HTERT RPE-1 (cell line): ENCODE data around the gene RAI14.

Experiments used
- in situ Hi-C: fragments of 300-500 bp; cut with MboI; formaldehyde crosslinking; loops from 4 replicates; pipeline ENCODE4 v1.14.3; 2020; ENCODE audit warnings: low sequenced_read_pairs

Gene RAI14

DNA sequence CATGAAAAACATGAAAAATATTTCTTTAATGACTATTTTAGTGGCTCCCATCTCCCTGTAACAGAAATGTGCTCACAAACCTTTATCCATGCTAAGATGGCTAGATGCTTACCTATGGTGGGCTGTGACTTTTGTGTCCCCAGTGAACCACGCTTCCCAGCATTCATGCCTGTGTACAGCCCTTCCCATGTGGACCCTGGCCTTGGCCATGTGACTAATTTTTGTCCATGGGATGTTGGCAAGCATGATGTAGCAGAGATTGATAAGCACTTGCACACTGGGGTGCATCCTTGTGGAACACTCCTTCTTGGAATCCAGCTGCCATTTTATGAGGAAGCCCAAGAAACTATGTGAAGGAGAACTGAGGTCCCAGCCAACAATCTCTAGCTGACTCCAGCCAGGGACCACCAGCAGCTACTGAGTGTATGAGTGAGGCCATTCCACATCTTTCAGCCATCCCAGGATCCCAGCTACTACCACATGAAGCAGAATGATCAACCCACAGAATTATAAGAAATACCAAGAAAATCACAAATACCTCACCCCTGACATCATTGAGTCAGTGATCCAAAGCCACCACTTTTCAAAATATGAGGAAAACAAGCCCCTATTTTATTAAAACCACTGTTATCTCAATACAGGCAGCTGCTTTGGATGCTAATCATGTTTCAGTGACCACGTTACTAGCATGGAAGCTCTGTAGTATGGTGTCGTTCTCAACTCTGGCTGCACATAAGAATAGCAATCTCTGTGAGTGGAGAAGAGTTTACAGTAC lies 16.1 kb upstream of the RAI14 start:
- in situ Hi-C loops, result no loop called here

GRCh38 chr5:34648039-34648839 lies 7.9 kb upstream of the RAI14 start:
- in situ Hi-C loops, result no loop called here

GRCh38 chr5:34648840-34649158 lies 7.3 kb upstream of the RAI14 start:
- in situ Hi-C loops, result no loop called here

DNA sequence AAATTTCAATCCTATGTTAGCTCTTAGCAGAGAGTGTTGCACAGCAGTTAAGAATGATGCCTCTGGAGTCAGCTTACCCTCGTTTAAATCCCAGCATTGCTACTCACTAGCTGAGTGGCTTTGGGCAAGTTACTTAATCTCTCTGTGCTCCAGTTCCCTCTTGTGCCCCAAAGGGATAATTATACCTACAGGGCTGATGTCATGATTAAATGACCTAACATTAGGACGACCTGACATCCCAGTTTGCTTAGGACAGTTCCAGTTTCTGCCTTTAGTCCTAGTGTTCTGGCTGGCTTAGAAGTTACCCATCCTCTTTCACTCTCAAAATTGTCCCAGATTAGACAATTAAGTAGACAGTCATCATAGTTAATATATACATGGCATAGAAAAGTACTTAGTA lies 4.3 kb upstream of the RAI14 start:
- in situ Hi-C loops, result no loop called here

DNA sequence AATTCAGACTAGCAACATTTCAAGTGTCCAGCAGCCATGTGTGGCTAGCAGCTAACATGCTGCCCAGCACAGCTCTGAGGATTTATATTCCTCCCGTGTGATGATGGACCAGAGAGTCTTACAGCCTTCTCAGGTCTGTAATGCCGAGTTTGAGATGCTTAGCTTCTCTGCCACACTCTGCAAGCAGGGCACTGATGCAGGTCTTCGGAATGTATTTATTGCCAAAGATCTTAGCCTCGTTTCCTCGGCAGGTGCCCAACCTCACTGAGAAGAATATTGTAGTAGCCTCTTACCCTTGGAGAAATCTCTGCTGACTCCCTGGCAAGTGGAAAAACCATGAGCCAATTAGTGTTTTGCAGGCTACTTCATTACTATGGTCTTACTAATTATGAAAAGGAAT lies 3.7 kb upstream of the RAI14 start:
- in situ Hi-C loops, result no loop called here

GRCh38 chr5:34652914-34653313 lies 3.2 kb upstream of the RAI14 start:
- in situ Hi-C loops, result no loop called here

GRCh38 chr5:34653708-34654107 lies 2.4 kb upstream of the RAI14 start:
- in situ Hi-C loops, result no loop called here

GRCh38 chr5:34655354-34655991 lies 655 bp upstream of the RAI14 start:
- in situ Hi-C loops, result no loop called here

- in situ Hi-C loops, result no loop called here
Measured at GRCh38 chr5:34656700-34657273, 659 bp downstream of the RAI14 start.

- in situ Hi-C loops, result no loop called here
Measured at GRCh38 chr5:34657274-34657921, 1.3 kb downstream of the RAI14 start.

GRCh38 chr5:34657988-34658387 lies 1.9 kb downstream of the RAI14 start:
- in situ Hi-C loops, result no loop called here

DNA sequence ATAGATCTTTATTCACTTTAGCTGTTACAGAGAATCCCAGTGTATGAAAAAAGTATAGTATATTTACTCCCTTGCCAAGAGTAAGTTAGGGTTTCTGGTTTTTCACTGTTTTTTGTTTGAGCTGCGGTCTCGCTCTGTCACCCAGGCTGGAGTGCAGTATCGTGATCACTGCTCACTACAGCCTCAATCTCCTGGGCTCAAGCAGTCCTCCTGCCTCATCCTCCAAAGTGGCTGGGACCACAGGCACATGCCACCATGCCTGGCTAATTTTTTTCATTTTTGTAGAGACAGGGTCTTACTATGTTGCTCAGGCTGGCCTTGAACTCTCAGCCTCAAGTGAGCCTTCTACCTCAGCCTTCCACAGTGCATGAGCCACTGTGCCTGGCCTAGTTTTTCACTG lies 3.0 kb downstream of the RAI14 start:
- in situ Hi-C loops, result no loop called here

DNA sequence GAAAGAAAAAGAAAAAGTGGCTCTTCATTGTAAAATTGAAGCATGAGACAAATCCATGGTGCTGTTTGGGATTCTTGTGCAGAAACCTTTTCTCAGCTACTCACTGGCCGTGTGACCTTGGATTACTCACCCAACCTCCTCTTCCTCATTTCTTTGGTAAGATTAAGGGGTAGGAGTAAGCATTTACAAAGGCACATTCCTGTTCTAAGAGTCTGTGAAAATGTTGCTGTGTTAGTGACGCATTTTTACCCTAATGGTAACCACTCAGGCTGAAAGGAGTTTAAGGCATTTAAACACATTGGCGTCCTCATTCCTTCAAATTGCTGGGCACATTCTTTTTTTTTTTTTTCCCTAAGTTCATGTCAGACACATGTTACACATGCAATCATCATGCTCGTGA lies 4.3 kb downstream of the RAI14 start:
- in situ Hi-C loops, result no loop called here

DNA sequence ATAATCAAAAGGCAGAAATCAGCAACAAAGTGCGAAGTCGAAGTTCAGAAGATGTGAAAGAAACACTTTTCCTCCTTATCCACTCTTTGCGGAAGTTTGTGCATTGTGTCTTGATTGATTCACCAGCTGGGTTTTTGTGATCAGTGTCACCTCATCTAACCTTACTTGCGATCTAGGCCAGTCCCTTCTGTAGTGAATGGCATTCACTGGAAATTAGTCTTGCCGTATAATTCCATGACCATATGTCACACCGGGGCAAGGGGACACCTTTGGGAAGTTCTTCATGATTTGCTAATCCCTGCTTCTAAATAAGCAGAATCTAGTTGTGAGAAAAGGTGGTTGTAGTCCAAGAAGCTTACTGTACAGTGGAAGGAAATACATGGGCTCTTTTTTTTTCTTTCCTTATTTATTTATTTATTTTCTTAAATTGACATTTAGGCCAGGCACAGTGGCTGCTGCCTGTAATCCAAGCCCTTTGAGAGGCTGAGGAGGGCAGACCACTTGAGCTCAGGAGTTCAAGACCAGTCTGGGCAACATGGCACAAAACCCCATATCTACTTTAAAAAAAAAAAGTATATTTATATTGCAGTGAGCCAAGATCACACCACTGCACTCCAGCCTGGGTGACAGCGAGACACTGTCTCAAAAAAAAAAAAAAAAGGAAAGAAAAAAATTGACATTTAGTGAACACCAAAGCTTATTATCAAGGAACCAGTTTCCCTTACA lies 7.8 kb downstream of the RAI14 start:
- in situ Hi-C loops, result no loop called here

DNA sequence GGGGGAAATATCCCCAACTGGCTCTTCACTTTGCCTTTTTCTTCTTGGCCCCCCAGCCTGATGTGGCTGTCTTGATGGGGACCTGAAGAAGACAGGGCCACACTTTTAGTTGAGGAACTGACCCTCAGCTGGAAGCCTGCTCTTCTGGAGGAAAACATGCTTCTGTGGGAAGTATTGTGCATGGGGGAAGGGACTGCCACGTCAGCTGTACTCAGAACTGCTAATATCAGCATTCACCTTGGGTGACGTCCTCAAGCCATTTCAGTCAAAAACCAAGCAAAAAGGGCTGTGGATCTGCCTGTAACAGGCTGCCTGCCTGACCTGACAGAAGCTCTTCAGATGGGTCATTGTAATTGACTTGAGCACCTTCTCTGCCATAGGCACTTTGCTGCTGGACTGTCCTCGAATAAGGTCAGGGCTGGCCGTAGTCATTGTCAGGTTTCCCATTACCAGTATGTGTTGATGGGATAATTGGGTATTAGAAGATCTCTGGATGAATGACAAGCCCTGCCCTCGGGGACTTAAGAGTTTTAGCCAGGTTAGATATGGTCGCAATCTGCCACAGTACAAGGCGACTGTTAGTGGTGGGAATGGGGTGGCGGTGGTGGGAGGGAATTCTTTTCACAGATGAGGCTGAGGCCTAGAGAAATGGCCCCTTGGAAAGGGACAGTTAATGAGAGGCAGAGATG lies 10.4 kb downstream of the RAI14 start:
- in situ Hi-C loops, result no loop called here

- in situ Hi-C loops, result no loop called here
Measured at GRCh38 chr5:34667705-34668104, 11.6 kb downstream of the RAI14 start.

DNA sequence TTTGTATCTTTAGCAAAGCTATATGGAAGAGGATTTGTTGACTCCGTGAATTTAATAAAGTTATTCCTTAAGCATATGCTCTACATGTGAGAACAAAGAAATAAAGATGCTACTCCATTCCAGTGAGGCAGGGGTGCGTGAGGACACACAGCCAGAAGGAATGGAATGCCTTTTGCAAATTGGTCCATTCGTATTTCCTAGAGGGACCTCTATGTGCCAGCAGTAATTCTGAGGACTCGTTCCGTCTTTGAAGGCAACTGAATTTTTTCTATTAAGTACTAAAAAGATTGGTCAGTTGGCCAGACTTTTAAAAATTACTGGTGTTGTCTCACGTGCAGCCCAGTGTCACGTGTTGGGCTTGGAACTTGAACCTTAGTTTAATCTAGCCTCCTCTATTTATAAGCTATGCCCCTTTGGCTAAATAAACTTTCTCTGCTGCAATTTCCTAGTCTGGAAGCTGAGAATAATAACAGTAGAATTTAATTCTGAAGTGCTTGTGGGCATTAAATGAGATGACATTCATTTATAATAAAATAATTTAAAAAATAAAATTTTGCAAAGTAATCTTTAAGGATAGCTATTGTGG lies 13.9 kb downstream of the RAI14 start:
- in situ Hi-C loops, result no loop called here

DNA sequence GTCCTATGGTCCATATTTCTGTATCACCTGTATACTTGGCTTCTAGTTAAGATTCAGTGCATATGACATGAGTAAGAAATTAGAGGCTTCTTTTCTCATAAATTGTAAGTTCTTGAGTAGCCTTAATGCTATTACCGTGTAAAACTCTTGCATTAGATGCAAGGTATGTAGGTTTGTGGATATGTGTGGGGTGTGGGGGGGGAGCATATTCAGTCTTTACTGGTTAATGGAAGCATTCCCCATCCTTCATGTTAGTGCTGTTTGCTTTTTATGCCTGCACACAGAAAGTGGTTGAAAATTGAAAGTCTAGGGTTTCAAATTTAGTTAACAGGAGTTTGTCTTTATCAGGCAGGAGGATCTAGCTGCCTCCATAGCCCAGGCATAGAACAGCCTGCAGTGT lies 16.1 kb downstream of the RAI14 start:
- in situ Hi-C loops, result no loop called here

- in situ Hi-C loops, result no loop called here
Measured at GRCh38 chr5:34673463-34674125, 17.5 kb downstream of the RAI14 start.
